Epithelial cell of alveolus of lung (primary cell): ENCODE measurements around the gene KHDC1. TPM values are rescaled to one million over a fixed set of nuclear protein-coding genes. Genes with fewer than 3 reads are reported as not detected.

Source experiments
- total RNA-seq: library from RNA; depleted of rRNA; stranded (reverse); fragments of >200 nt; gene quantifications from 2 replicates; pipeline ENCODE4 v1.2.1, GENCODE V29; 2015

Gene KHDC1, protein sequence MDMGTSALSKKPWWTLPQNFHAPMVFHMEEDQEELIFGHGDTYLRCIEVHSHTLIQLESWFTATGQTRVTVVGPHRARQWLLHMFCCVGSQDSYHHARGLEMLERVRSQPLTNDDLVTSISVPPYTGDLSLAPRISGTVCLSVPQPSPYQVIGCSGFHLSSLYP
- total RNA-seq = 3.5 and 4.2 TPM in 2 replicates

DNA sequence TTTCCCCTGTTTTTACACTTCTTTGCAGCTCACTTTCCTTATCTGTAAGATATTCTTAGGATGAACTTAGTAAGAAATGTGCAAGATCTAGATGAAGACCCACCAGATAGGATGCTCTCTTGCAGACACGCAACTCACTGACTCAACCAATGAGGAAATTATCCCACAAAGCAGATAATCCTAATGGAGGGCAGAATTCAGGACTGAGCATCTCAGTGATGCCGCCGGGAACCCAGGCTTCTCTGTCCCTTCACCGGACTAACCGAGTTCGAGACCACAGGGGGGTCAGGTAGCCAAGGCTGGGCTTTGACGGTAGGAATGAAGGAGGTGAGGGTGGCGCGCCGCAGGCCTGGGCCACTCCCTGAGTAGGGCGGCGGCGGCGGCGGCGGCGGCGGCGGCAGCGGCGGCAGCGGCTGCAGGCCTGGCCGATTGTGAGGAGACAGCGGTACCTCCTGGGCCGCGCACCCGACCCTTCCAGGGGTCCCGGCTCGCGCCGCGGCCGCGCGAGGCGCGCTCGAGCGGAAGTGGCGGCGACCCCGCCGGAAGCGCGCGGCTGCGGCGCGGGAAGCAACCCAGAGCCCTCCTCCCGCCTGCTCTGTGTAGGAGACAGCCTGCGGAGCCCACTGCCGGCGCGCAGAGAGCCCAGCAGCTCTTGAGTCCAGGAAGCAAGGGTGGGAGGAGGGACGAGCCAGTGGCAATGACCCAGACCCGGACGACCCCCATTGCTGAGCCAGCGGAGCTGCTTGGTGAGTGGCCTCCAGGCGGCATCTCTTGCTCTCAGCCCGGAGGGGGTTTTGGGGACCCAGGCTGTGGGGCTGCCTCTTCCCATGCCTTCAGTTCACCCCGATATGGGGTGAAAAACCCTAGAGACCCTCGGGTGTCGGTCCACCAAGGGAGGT is at the start of gene KHDC1:
Gene KHDC1, minus strand, starts transcription at position 526 of the 899 bp plus-strand sequence. CDS start 20,679 bp downstream, outside the sequence.

DNA sequence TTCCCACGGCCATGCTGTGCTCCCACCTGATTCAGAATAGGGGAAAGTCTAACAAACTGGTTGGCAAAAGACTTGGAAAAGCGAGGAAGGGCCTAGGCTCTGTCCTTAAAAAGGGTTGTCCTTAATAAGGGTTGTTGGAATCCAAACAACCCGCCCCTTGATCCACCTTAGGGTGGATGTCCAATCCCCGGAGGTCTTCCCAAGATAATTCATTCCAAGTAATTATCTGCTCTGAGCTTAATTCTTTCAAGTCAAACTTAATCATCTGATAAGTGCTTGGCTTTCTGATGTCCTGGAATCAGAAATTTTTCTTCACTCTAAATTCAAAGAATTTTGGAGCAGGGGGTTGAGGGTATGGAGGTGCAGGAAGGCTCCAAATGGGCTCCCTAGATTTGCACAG is 37.6 kb downstream of the KHDC1 start, which contains the start of gene KHDC1L:
Gene KHDC1L, minus strand, starts transcription at position 101 of the 400 bp plus-strand sequence. Its CDS starts 88 bp downstream, at position 13.

Other genes starting within 250 kb of the KHDC1 start
- not detected in 2 replicates for gene KHDC1L, start 37.7 kb downstream of the KHDC1 start, total RNA-seq
- not detected in 2 replicates for gene DPPA5, start 91.1 kb upstream of the KHDC1 start, total RNA-seq
- gene KHDC3L, start 99.5 kb upstream of the KHDC1 start, total RNA-seq = not detected in 2 replicates
- 0.78 TPM in 1 of 2 replicates, not detected in the other for gene OOEP, start 106.7 kb upstream of the KHDC1 start, total RNA-seq
- gene DDX43, start 131.6 kb upstream of the KHDC1 start, total RNA-seq = 0.08 and 1.0 TPM in 2 replicates
- gene CGAS, start 189.1 kb upstream of the KHDC1 start, total RNA-seq = 7.1 and 8.7 TPM in 2 replicates
- gene MTO1, start 198.5 kb upstream of the KHDC1 start, total RNA-seq = 18.2 and 20.9 TPM in 2 replicates